GM20431 (cell line): Measurements from ENCODE around the gene CTBP2.

Experiments
- in situ Hi-C: fragments of 300-500 bp; cut with MseI, MboI; formaldehyde crosslinking; loops from one replicate; pipeline ENCODE4 v1.15.0; 2020; ENCODE audit warnings: low sequenced_read_pairs; ENCODE audit not compliant: unreplicated experiment

Gene CTBP2

DNA sequence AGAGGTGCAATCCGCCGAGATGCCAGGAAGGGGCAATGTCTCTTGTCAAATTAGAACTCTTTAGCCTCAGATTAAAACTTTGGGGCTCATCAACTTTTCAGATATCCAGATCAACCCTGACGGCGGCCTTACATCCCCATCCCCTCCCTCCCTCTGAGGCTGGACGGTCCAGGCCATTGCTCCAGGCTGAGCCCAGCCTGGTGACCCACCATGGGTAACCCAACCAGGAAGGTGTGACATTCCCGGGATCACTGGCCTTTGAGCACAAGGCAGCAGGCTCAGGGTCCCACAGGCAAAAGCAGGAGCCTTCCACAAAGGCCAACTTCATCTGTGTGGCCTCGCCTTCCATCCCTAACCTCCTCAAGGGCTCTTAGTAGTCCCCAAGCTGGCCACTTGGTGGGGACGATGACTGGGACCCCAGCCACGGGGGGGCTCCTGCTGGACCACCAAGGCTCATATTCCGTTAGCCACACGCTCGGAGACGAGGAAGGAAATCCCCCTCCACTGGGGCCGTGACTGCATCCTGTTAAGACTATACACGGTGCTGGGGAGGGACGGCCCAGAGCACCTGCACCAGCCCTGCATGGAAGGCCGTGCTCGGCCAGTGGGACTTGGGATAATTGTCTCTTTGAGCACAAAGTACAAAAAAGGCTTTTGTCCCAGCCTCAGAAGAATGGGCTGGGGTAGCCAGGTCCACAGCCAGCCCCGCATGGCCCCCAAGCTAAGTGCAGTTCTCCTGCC lies 155.6 kb downstream of the CTBP2 start:
- in situ Hi-C loops = no loop called here

DNA sequence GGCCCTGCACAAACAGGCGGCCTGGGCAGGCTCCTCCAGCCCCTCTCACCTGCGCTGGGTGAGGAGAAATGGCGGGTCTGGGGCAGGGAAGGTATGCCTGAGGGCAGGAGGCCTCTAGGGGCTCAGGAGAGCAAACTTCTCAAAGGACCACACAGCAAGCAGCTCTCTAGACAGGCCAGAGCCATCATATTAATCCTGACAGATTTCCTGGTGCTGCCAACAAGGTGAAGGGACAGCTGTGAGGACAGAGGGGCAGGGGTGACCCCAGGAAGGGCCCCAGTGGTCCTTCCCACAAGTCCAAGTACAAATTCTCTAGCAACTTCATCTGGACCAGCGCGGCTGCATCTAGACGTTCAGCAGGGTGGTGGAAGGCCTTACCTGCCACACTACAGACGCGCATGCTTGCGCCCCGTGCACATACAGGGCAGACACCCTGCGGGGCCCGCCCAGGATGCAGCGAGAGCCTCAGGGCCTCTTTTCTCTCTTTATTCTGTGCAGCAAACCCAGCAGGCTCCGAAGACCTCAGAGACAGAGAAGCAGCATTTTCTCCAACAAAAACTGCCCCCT lies 156.4 kb downstream of the CTBP2 start:
- in situ Hi-C loops = no loop called here

DNA sequence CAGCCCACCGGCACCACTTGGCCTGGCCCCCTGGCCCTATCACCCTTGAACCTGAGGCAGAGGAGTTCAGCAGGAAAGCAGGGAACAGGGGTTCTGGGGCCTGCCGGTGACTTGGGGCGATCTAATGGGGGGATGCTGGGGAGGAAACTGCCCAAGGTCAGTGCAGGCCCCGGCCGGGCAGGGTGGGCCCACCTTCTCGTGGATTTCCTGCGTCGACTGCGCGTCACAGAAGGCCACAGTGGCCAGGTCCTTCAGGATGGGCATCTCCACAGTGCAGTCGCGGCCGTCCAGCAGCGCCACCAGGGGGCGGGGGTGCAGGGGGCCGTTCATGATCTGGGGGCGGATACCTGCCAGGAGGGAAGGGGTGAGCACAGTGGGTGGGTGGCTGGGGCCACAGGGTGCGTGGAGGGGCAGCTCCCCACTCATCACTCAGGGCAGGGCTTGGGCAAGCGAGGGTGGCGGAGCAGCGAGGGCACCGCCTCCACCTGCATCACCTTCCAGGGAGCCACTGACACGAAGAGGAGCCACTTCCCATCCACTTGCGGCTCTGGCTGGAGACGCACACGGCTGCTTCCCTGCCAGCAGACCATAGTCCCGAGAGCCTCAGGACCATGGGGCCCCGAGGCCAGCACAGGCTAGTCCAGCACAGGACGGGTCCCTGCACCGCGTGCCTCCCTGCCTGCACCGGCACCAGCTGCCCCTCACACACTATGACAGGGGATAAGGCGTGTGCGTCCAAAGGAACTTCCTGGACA lies 157.0 kb downstream of the CTBP2 start:
- in situ Hi-C loops = no loop called here

DNA sequence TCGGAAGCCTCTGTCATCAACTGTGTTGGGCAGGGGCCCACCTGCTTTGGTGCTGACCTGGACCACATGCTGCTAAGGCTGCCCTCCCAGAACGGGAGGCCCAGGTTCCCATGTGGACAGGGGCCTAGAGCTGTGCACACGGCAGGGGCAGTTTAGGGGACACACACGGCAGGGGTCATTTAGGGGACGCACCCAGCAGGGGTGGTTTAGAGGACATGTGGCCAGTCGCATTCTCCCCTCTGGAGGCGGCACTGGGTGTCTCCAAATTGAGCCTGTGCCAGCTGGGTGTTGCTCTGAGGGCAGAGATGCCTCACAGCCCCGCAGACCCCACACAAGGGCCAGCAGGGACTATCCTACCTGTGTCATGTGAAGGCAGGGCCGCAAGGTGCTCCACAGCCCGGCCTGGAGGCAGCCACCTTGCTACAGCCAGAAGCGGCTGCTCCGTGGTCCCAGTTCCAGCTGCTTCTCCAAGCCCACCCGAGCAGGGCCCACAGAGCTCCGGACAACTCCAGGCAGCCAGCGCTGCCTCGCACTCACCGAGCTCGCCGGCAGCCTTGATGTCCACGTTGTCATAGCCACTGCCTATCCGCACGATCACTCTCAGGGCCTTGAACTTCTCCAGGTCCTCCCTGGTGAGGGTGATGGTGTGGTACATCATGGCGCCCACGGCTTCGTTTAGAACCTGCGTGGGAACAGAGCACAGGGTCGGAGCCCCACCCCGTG lies 157.8 kb downstream of the CTBP2 start:
- in situ Hi-C loops = no loop called here

DNA sequence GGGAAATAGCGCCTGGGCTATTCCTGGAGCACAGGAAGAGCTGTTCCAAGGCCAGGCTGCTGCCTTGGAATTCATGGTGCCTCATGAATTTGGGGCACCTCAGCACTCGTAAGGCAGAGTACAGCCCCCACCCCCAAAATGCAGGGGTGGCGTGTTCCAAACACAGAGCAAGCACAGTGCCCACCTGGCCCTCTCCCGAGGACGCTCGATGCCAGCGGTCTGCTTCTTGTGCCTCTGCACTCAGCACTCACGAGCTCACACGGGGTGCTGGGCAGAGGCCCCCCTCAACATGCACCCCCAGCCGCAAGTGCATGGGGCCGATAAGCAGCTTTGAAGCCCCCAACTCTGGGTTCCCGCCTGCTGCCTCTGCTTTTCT lies 158.3 kb downstream of the CTBP2 start:
- in situ Hi-C loops = no loop called here

DNA sequence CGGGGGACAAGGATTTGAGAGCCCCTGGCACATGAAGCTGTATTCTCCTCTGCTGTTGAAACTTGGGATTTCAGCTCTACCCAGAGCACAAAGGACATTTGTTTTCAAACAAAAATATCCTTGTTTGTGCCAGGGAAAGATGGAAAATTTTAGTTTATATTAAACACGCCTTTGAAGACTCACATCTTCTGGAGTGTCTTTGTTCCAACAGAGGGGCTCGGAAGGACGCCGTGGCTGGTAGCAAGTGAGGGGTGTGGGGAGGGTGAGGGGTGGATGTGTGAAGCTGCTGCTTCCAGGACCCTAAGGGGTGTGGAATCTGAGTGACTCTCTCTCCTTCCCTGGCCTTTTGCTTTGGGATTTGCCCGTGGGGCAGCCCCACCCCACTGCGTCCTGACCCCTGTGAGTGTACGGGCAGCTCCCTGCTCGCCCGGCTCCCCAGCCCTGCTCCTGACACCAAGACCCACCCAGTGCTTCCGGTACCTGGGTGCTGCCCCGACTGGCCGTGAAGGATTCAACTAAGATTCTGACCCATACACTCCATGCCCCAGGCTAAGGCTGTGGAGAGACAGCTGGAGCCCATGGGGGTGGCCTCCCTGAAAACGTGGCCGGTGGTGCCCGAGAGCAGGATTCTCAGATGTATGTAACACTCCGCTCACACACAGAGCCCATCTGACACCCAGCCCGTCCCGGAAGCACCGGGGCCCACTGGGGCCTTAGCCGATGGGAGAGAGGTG lies 158.9 kb downstream of the CTBP2 start:
- in situ Hi-C loops = no loop called here

DNA sequence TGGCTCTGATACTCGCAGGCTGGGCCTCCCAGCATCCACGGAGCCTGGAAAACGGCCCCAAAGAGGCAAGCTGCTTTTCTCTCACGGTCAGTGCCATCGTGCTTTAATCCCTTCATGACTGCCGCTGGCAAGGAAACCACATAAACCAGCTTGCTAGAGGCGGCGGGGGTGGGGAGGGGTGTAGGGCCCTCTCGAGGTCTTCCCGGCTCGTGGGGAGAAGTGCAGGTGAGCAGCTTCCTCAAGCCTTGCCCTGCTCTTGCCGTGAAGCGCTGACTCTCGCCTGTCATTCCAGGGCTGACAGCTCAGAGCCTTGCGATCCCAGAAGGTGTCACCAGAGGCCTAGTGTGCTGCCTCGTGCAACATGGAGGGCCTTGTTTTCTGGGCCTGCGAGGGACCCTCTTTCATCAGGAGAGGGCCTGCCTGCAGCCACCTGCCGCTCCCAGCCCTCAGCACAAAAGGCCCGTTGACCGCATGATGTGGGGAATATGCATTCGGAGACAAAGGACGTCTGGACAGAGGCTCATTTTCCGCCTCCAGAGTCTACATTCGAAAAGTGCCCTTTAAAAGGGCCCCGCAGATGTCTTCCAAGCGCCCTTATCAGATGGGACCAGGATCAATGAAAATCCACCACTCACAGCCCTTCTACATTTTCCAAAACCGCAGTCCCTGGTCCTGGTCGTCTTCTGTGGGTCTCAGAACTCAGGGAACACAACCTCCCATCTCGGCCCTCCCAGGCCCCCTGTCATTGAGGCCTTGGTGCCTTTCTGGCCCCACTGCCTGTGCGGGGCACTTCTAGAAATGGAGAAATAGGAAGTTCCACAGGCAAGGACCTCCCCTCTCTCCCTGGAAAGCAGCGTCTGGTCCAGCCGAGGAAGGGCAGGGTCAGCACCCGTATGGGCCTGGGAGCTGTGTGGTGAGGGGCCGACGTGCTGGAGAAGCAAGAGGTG lies 159.7 kb downstream of the CTBP2 start:
- in situ Hi-C loops = no loop called here

DNA sequence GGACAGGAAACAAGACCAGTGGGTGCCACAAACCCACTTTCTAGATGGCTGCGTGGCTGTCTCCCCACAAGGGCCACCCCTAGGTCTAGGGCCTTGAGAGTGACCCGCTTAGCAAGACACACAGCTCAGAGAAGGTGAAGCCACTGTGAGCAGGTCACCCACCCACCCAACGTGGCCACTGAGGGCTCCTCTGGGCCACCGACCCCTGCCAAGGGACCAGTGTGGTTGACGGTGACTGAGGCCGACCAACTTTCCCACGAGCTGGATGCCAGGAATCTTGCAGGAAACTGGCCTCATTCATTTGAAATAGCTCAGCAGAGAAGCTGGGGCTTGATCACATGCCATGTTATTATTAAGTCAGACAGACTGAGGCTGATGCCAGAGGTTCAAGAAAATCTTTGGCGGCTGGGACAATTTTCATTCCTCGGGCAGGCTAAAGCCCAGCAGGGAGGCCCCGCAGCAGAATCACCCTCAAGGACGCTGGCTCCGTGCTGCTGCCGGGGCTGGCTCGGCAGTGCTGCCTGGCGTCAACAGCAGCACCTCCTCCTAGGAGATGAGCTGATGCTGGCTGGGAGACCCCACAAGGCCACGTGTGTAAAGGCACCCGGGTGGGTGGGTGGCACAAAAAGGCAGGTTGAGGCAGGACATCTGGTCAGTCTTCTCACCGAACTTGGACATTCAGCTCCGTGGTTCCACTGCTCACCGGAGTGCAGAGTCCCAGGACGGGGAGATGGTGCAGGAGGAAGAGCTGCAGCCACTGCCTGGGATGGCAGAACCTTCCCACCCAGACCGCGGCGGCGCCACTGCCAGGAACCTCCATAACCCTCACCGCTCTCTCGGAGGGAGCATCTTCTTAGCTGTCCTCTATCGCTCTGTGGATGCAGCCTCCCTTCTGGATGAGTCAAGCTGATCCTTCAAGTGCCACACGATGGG lies 160.7 kb downstream of the CTBP2 start:
- in situ Hi-C loops = loop anchor here (25.0 kb wide), 1 partner anchor 462 kb away; no protein-coding TSS in a partner anchor

DNA sequence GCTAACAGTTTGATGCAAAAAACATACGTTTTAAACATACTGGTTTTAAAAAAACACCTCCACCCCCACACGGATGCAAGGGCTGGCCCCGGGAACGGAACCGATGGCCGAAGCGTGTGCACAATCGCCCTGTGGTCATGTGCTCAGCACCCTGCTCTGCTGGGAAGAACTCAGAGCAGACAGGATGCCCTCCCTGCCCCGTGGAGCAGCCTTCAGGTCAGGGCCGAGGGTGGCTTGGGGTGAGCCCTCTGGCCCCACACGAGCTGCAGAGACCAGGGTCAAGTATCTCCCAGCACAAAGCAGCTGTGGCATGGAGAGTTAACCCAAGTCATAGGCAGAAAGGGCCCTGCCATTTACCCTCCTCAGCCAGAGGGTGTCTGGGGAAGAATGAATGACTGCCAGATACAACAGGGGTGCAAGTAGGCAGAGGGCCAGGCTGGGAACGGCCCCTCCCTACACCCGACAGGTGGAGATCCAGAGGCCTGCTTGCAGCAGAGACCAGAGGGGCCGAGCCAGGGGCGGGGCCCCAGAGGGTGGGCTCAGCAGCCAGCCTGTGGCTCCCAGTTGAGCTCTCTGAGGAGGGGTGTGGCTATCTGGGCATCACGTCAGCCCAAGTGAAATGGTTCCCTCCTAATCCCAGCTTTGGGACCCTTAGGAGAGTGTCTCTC lies 161.6 kb downstream of the CTBP2 start:
- in situ Hi-C loops = loop anchor here (25.0 kb wide), 1 partner anchor 461 kb away; no protein-coding TSS in a partner anchor

DNA sequence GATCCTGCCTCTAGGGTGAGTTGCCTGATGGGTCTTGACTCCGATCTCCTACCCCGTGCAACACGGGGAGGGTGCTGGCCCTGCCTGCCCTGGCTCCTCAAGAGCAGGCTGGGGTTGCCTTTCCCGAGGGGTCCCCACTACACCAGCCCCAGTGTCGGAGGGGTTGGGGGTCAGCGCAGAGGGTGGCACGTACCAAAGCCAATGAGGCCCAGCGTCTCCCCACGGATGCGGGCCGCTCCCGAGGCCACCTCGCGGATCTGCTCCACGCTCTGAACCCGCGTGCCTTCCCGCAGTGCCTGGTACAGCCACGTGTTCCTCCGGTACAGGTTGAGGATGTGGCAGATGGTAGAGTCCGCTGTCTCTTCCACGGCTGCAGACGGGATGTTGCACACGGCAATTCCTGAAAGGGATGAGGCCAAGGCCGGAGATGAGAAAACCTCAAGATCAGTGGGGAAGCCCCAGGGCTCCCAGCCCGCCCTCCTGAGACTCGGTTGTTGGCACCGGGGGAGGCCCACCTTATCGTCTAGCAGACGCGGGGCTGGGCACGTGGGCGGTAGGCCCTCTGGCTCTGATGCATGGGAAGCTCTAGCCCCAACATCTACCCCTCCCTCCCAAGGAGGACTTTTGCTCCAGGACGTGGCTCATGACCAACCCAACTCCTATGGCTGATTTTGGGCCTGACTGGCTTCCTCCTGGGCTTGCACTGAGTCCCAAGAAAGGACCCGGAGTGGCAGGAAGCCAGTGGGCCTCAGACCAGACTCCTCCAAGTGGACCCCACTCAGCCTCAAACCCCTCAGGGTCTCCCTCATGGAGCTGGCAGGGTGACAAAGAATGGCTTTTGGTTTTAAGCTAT lies 162.4 kb downstream of the CTBP2 start:
- in situ Hi-C loops = loop anchor here (25.0 kb wide), 1 partner anchor 461 kb away; no protein-coding TSS in a partner anchor

DNA sequence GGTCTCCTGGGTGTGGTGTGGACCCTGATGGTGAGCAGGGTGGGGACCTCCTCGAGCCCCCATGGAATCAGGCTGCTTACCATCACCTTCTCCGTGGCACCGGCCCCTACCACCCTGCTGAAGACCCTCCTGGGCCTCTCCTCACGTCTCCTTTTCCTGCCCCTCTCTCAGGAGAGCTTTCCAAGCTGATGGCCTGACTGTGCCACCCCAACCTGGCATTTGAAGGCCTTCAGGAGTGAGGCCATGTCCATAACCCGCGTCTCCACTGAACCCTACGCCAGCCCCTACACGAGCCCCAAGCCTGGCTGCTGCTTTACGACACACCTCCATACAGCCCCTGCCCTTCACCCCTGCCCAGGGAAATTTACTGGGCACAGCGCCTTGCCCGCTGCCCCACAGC lies 163.1 kb downstream of the CTBP2 start:
- in situ Hi-C loops = loop anchor here (25.0 kb wide), 1 partner anchor 460 kb away; no protein-coding TSS in a partner anchor

DNA sequence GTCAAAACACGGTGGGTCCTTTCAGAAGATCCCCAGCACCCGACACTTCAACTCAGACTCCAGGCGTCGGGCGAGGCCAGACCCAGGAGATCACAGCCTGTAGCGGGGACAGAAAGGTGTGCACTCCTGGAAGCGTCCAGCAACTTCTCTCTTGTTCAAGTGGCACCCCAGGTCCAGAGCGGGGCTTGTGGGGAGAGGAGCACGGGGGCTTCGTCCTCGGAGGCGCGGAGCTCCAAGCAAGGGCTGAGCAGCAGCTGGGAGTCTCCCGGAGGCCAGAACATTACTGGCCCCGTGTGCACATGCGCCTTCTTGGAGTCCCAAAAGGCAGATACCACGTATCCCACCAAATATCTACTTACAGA lies 163.5 kb downstream of the CTBP2 start:
- in situ Hi-C loops = loop anchor here (25.0 kb wide), 1 partner anchor 460 kb away; no protein-coding TSS in a partner anchor

DNA sequence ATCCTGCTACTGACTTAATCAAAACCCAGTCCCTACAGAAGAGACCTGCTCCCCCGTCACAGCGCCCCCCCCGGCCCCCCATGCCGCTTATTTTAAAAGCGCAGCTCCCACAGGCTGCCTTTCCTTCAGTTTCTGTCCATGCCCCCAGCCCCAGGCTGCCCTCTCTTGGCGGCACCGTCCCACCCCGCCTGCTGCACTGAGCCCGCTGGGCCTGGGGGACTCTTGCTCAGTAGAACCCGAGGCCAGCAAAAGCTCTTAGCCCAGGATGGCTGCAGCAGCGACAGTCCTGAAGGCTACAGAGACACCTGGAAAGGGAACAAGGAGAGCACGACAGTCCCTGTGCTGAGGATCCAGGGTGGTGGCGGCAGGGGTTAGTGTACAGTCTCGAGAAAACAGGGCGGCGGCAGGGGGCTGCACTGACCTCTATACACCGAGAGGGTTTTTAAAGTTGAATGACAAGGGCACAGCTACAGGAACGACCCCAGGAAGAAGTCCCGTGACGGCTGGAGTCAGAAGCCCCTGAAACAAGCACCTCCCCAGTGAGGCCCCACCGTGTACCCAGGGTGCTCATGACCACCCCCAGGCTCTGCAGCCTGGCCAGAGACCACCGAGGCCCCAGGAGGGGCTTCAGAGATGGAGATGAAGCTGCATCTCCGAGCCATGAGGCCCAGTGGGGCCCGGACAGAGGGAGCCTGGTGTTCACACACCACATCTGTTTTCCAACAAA lies 164.1 kb downstream of the CTBP2 start:
- in situ Hi-C loops = loop anchor here (25.0 kb wide), 1 partner anchor 459 kb away; no protein-coding TSS in a partner anchor

DNA sequence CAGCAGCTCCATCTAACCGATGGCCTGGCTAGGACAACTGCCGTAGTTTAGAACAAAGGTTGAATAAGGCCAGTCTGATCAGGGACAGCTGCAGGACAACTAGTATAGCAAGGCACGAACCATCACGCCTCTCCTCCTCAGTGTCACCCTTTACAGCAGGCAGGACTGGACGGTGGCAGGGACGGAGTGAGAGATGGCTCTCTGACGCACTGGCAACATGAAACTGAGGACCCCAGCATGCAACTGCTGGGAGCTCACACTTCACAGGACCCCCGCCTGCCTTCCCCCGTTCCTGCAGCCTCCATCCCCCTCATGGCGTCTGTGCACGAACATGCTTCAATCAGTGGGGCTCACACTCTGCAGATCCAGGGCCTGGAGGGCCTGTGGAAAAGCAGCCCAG lies 164.8 kb downstream of the CTBP2 start:
- in situ Hi-C loops = loop anchor here (25.0 kb wide), 1 partner anchor 458 kb away; no protein-coding TSS in a partner anchor
